ENCODE measurements around the gene BHLHE23.

Gene BHLHE23

GRCh38 chr20:63006540-63007359 is at the start of gene BHLHE23:
Gene BHLHE23 (minus strand): TSS chr20:63006964. CDS start chr20:63006774, 190 bp downstream.
- DNase-seq (ENCODE audit: low spot score), result no peak

GRCh38 chr20:63055575-63056235 is 48.9 kb upstream of the BHLHE23 start:
- no peak for DNase-seq (ENCODE audit: low spot score)

- no peak for DNase-seq (ENCODE audit: low spot score)
Measured at GRCh38 chr20:63054681-63055240, 48.0 kb upstream of the BHLHE23 start.

GRCh38 chr20:63054103-63054474 is 47.3 kb upstream of the BHLHE23 start:
- no peak for DNase-seq (ENCODE audit: low spot score)

GRCh38 chr20:63053432-63054102 is 46.8 kb upstream of the BHLHE23 start:
- no peak for DNase-seq (ENCODE audit: low spot score)

- no peak for DNase-seq (ENCODE audit: low spot score)
Measured at GRCh38 chr20:63052571-63053431, 46.0 kb upstream of the BHLHE23 start.

GRCh38 chr20:63051911-63052310 is 45.1 kb upstream of the BHLHE23 start:
- DNase-seq (ENCODE audit: low spot score), result no peak

GRCh38 chr20:63051186-63051860 is 44.6 kb upstream of the BHLHE23 start:
- no peak for DNase-seq (ENCODE audit: low spot score)

- DNase-seq (ENCODE audit: low spot score), result no peak
Measured at GRCh38 chr20:63050406-63050805, 43.6 kb upstream of the BHLHE23 start.

GRCh38 chr20:63049561-63050221 is 42.9 kb upstream of the BHLHE23 start:
- DNase-seq (ENCODE audit: low spot score), result no peak

- DNase-seq (ENCODE audit: low spot score), result no peak
Measured at GRCh38 chr20:63049191-63049518, 42.4 kb upstream of the BHLHE23 start.

GRCh38 chr20:63048516-63049190 is 41.9 kb upstream of the BHLHE23 start:
- no peak for DNase-seq (ENCODE audit: low spot score)

- DNase-seq (ENCODE audit: low spot score), result no peak
Measured at GRCh38 chr20:63047946-63048345, 41.2 kb upstream of the BHLHE23 start.

- no peak for DNase-seq (ENCODE audit: low spot score)
Measured at GRCh38 chr20:63047267-63047666, 40.5 kb upstream of the BHLHE23 start.

GRCh38 chr20:63046841-63047240 is 40.1 kb upstream of the BHLHE23 start:
- DNase-seq (ENCODE audit: low spot score), result no peak

GRCh38 chr20:63045991-63046390 is 39.2 kb upstream of the BHLHE23 start:
- no peak for DNase-seq (ENCODE audit: low spot score)

GRCh38 chr20:63045401-63045800 is 38.6 kb upstream of the BHLHE23 start:
- no peak for DNase-seq (ENCODE audit: low spot score)

- DNase-seq (ENCODE audit: low spot score), result no peak
Measured at GRCh38 chr20:63044605-63045004, 37.8 kb upstream of the BHLHE23 start.

GRCh38 chr20:63044204-63044600 is 37.4 kb upstream of the BHLHE23 start:
- no peak for DNase-seq (ENCODE audit: low spot score)

Measured in AG08396 (cell line).